GM12864 (cell line): ENCODE results near the gene MEF2A.

Experiments
- DNase-seq: peaks from one replicate; pipeline ENCODE4 v3.0.0-alpha.2; 2011; ENCODE audit warnings: low read depth
- H3K4me3 ChIP-seq: 2 replicates; pipeline ENCODE4 v1.5.1; 2011; ENCODE audit warnings: mild to moderate bottlenecking, low read depth, low read length, control low read depth
- TF ChIP-seq, protein P1 (sequence below): IDR thresholded peaks from 2 replicates; pipeline ENCODE4 v1.5.1; 2011; ENCODE audit warnings: low read depth, mild to moderate bottlenecking, moderate library complexity, low read length, control low read depth, inconsistent platforms; ENCODE audit errors: missing control alignments

MEF2A gene

DNA sequence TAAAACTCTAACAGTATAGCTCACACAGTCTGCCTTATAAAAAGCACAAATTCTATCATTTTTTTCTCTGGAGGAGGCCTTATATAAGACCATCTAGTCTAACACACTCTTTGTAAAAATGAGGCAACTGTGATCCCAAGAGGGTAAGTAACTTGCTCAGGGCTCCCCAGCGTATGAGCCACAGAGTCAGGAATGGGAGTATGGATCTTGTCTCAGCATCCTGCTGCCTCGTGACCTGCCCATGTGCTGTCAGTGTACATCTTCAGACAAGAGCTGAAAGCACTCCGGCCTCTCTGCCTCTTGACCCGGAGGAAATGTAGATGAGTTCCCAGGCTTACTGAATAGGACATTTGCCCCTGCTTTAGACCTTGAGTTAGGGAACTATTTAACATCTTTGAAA lies 28.4 kb upstream of the MEF2A start:
- H3K4me3 ChIP-seq = no peak overlapping the region
- TF ChIP-seq, protein P1, sequence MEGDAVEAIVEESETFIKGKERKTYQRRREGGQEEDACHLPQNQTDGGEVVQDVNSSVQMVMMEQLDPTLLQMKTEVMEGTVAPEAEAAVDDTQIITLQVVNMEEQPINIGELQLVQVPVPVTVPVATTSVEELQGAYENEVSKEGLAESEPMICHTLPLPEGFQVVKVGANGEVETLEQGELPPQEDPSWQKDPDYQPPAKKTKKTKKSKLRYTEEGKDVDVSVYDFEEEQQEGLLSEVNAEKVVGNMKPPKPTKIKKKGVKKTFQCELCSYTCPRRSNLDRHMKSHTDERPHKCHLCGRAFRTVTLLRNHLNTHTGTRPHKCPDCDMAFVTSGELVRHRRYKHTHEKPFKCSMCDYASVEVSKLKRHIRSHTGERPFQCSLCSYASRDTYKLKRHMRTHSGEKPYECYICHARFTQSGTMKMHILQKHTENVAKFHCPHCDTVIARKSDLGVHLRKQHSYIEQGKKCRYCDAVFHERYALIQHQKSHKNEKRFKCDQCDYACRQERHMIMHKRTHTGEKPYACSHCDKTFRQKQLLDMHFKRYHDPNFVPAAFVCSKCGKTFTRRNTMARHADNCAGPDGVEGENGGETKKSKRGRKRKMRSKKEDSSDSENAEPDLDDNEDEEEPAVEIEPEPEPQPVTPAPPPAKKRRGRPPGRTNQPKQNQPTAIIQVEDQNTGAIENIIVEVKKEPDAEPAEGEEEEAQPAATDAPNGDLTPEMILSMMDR = no peak
- no peak for DNase-seq

DNA sequence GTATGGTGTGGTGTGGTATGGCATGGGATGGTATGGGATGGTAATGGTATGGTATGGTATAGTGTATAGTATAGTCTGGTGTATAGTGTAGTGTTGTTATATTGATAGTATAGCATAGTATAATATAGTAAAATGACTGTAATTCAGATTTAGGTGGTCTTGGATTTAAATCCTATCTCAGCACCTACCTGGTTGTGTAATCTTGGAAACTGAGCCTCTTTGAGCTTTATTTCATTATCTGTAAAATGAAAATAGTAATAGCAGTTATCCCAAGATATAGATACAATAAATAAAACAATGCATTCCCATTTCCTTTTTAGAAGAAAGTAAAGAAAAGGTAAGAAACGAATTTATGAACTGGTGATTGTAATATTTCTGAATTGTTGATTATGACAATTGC lies 27.5 kb upstream of the MEF2A start:
- no peak overlapping the region for H3K4me3 ChIP-seq
- no peak for DNase-seq
- TF ChIP-seq, protein P1 = no peak

DNA sequence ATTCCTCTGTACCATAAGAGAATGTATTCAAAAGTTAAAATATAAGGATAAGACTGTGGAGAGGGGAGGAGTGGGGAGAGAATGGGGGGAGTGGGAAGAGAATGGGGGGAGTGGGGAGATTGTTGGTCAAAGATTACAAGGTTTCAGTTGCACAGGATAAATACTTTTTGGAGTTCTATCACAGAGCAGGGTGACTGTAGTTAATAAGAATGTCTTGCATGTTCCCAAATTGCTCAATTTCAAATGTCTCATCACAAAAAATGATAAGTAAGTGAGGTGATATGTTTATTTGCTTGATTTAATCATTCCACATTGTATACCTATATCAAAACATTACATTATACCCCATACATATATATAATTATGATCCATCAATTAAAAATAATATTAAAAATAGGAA lies 23.0 kb upstream of the MEF2A start:
- DNase-seq = no peak
- TF ChIP-seq, protein P1 = no peak
- H3K4me3 ChIP-seq = no peak overlapping the region

DNA sequence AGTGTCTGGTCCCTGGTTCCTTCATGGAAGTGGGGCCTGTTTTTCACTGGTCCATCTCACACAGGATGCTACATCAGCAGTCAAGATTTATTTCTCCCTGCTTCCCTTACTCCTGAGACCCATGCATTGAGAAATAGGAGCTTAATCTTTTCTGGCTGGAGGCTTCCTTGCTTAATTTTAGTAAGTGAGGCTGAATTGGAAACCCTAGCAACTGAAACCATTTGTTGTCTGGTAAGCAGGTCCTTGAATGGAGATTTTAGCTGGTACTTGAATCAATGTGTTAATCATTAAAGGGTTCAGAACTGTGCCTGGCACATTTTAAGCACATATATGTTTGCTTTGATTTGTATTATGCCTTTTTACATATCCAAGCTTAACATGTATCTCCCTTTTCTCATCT lies 20.2 kb upstream of the MEF2A start:
- no peak for DNase-seq
- TF ChIP-seq, protein P1 = no peak
- H3K4me3 ChIP-seq = no peak overlapping the region

DNA sequence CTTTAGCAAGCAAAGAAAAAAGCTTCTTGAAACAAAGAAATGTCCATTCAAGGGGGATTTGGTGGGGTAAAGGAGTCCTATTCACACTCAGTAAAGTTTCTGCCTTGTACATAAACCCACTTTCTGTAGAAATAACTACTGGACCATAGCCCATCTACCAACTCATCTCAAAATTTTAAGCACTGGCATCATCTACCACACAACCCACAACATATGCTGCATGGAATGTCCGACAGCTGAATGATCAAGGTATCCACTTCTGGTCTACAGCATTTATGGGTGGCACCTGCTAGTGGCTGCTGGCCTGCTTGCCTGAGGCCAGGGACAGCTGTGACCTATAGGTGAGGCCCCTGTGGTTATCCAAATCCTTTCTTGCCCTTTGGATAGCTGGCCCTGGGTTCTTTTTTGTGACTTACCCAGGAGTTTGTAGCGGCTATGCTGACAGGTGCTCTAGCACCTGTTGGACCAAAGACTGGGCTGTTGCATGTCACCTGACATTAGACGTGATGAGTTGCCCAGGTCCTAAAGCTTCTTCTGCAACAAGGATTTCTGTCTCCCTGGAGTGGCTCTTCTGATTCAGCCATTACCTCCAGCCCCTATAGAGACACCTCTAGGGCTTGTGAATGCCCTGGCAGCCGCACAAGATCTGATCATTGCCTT lies 19.2 kb upstream of the MEF2A start:
- DNase-seq = no peak
- no peak overlapping the region for H3K4me3 ChIP-seq
- TF ChIP-seq, protein P1 = no peak

DNA sequence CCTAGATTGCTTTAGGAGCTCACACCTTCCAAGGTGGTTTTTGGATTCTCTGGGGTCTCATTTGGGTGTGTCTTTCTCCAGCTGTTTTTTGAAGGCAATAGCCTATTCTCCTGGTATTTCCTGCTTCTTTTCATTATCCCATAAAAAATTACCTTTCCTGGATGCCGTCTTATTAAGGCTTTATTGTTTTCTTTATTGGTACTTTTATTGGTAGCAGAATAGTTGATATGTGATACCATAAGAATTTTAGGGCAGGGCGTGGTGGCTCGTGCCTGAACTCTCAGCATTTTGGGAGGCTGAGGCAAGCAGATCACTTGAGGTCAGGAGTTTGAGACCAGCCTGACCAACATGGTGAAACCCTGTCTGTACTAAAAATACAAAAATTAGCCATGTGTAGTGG lies 18.3 kb upstream of the MEF2A start:
- H3K4me3 ChIP-seq = no peak overlapping the region
- DNase-seq = no peak
- TF ChIP-seq, protein P1 = no peak

DNA sequence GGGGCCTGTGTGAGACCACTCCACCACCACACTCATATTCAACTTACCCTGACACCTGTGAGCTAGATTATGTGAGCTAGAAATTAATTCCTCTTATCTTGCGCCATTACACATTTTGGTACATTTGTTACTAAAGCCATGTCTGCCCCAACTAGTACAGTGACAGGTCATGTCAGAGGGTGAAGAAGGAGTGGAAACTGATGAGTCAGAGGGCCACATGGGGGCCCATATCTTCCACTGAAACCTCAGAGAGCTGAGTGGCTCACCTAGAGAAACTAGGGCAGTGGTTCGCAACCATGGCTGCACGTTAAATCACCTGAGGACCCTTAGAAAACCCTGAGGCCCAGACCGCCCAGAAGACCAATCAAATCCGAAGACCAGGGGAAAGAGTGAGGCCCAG lies 15.7 kb upstream of the MEF2A start:
- no peak overlapping the region for H3K4me3 ChIP-seq
- DNase-seq = no peak
- TF ChIP-seq, protein P1 = no peak
